ENCODE data around the gene CIROP.

DNA sequence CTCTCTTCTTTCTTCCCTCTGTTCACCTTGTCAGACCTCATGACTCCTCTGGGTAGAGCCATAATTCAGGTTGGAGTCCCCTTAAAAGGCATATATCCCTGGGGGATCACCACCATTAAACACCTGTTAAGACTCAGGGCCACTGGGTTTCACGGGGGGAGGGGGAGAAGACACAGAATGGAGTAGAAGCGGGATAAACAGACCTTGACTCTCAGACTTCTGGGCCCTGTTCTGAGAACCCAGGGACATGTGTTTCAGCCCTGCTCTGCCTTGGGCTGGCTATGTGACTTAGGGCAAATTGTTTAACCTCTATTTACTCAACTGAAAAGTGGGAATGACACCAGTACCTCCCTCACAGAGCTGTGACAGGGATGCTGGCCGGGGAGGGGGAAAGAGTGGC, 52.1 kb downstream of the CIROP start:
- TF ChIP-seq CTCF (IDR thresholded peaks at IDR 0.05) (no peak), POLR2A (IDR thresholded peaks at IDR 0.05) (no peak)

Measured in lower leg skin (tissue), 3 donors.